Activated CD4-positive, alpha-beta T cell treated with anti-CD3 and anti-CD28 coated beads for 4 hours (primary cell): Measurements from ENCODE around the gene CAPN15.
A peak's percentile ranks its signal among the peaks of the same experiment; 100 is the strongest.

Source experiments
- DNase-seq, 2 donors: peaks; one replicate each; pipeline ENCODE4 v3.0.0-alpha.2; 2020

CAPN15 gene

GRCh38 chr16:563072-563644, 35.6 kb downstream of the CAPN15 start:
- DNase-seq: no peak

- DNase-seq: no peak
Measured at GRCh38 chr16:564690-565418, 37.3 kb downstream of the CAPN15 start.

GRCh38 chr16:565419-566330, 38.2 kb downstream of the CAPN15 start:
- no peak for DNase-seq

- peak; percentile 30 to 43 for DNase-seq
Measured at GRCh38 chr16:566475-567372, 39.2 kb downstream of the CAPN15 start, which contains the start of gene NHLRC4. Gene NHLRC4 (plus strand): TSS chr16:567005. CDS start chr16:568048, 1,043 bp downstream.

- DNase-seq: no peak
Measured at GRCh38 chr16:567373-568256, 40.1 kb downstream of the CAPN15 start.

- no peak for DNase-seq
Measured at GRCh38 chr16:568401-569258, 41.1 kb downstream of the CAPN15 start.

GRCh38 chr16:569445-570254, 42.1 kb downstream of the CAPN15 start, which contains the start of gene PIGQ:
Gene PIGQ (plus strand): TSS chr16:569968. CDS start chr16:574075, 4,107 bp downstream.
- peak; percentile 49 to 64 for DNase-seq

- DNase-seq: no peak
Measured at GRCh38 chr16:572865-573650, 45.5 kb downstream of the CAPN15 start.

GRCh38 chr16:574021-574760, 46.7 kb downstream of the CAPN15 start:
- DNase-seq: no peak

- DNase-seq: no peak
Measured at GRCh38 chr16:575354-576196, 48.1 kb downstream of the CAPN15 start.

- DNase-seq: no peak
Measured at GRCh38 chr16:576197-576822, 48.8 kb downstream of the CAPN15 start.

- DNase-seq: no peak
Measured at GRCh38 chr16:576823-577201, 49.3 kb downstream of the CAPN15 start.

GRCh38 chr16:577796-578195, 50.3 kb downstream of the CAPN15 start:
- DNase-seq: no peak

- no peak for DNase-seq
Measured at GRCh38 chr16:578232-578869, 50.8 kb downstream of the CAPN15 start.

GRCh38 chr16:578870-579405, 51.4 kb downstream of the CAPN15 start:
- DNase-seq: peak; percentile 45 to 66
